Suprapubic skin (tissue), 4 donors: ENCODE results near the gene COMT. TPM values are rescaled to one million over a fixed set of nuclear protein-coding genes. Genes with fewer than 3 reads are reported as not detected.
A peak's percentile ranks its signal among the peaks of the same experiment; 100 is the strongest.

Experiments
- DNase-seq, 2 donors: peaks; one replicate each; pipeline ENCODE4 v3.0.0-alpha.2; 2019; ENCODE audit warnings: low spot score in 2 of 2
- H3K27ac ChIP-seq: fragments of 200-600 bp; sonication (generic); one replicate; pipeline ENCODE4 v1.5.1; 2019
- H3K27me3 ChIP-seq: fragments of 200-600 bp; sonication (generic); one replicate; pipeline ENCODE4 v1.5.1; 2019
- H3K36me3 ChIP-seq: fragments of 200-600 bp; sonication (generic); one replicate; pipeline ENCODE4 v1.5.1; 2019
- H3K4me1 ChIP-seq: fragments of 200-600 bp; sonication (generic); one replicate; pipeline ENCODE4 v1.5.1; 2019
- H3K4me3 ChIP-seq: fragments of 200-600 bp; sonication (generic); one replicate; pipeline ENCODE4 v1.5.1; 2019; ENCODE audit warnings: mild to moderate bottlenecking
- H3K9me3 ChIP-seq: fragments of 200-600 bp; sonication (generic); one replicate; pipeline ENCODE4 v1.5.1; 2019
- EP300 ChIP-seq: sonication (generic); formaldehyde crosslinking; IDR thresholded peaks from one replicate; pipeline ENCODE4 v1.6.1; 2017; ENCODE audit warnings: antibody characterized with exemption
- POLR2A ChIP-seq, 2 donors: fragments of 450-650 bp; IDR thresholded peaks; one replicate each; pipeline ENCODE4 v1.6.1; 2017; ENCODE audit warnings: antibody characterized with exemption in 2 of 2, mild to moderate bottlenecking in 2 of 2, moderate library complexity in 2 of 2
- POLR2AphosphoS5 ChIP-seq, 3 donors: sonication (generic); formaldehyde crosslinking; IDR thresholded peaks; one replicate each; pipeline ENCODE4 v1.6.1; 2017; ENCODE audit warnings: antibody characterized with exemption in 3 of 3
- WGBS: methylation state at CpG from one replicate; pipeline ENCODE4 v1.1.5; 2018; 5-methylcytosine and 5-hydroxymethylcytosine counted together
- total RNA-seq, 4 donors: library from RNA; depleted of rRNA; stranded (reverse); fragments of >200 nt; gene quantifications; one replicate each; pipeline ENCODE4 v1.1.0, GENCODE V29; 2016
- TF ChIP-seq, protein P1 (sequence below), 2 donors: fragments of 200-600 bp in 1 of 2; fragments of 450-650 bp in 1 of 2; sonication (generic) in 1 of 2; IDR thresholded peaks; one replicate each; pipeline ENCODE4 v1.5.1; 2016 to 2019; ENCODE audit warnings: antibody characterized with exemption in 2 of 2, mild to moderate bottlenecking in 1 of 2, moderate library complexity in 1 of 2

The COMT gene
- total RNA-seq, 4 donors from 2014 or later = 206 to 293 (median 246) TPM

DNA sequence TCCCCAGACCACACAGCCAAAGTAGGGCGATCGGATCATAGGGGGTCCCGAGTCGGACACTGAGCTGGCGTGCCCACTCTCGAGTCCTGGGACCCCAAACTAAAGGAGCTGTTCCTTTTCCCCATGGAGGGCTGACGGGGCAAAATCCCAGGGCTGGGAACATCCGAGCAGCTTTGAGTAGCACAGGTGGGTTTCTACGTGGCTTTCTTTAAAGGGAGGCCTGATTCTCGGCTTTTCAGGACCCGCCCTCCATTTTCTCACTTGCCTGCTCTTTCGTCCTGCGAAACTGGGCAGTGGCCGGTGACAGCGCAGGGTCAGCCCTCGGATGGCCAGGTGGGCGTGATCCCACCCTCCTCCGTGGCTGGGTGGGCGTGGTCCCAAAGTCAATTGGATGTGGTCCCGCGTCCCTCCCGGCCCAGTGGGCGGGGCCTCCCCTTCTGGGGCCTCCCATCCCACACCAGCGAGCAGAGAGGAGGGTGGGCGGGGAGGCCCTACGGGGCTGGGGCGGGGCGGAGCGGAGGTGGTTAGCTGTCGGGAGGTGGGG lies 17.5 kb downstream of the COMT start:
- Histone ChIP-seq H3K9me3 (no peaks in the 10 kb centered on the region), H3K4me1 (peaks cover 60% of the 10 kb centered on the region), H3K36me3 (peaks cover under 1% of the 10 kb centered on the region), H3K27me3 (no peaks in the 10 kb centered on the region), H3K27ac (peak overlapping the region; percentile 59), H3K4me3 (peak overlapping the region; percentile 41)
- peak; percentile 87 to 90 for DNase-seq
- TF ChIP-seq POLR2AphosphoS5 (IDR thresholded peaks at IDR 0.05) = no peak
- TF ChIP-seq POLR2A (IDR thresholded peaks at IDR 0.05) = no peak
- TF ChIP-seq, protein P1, sequence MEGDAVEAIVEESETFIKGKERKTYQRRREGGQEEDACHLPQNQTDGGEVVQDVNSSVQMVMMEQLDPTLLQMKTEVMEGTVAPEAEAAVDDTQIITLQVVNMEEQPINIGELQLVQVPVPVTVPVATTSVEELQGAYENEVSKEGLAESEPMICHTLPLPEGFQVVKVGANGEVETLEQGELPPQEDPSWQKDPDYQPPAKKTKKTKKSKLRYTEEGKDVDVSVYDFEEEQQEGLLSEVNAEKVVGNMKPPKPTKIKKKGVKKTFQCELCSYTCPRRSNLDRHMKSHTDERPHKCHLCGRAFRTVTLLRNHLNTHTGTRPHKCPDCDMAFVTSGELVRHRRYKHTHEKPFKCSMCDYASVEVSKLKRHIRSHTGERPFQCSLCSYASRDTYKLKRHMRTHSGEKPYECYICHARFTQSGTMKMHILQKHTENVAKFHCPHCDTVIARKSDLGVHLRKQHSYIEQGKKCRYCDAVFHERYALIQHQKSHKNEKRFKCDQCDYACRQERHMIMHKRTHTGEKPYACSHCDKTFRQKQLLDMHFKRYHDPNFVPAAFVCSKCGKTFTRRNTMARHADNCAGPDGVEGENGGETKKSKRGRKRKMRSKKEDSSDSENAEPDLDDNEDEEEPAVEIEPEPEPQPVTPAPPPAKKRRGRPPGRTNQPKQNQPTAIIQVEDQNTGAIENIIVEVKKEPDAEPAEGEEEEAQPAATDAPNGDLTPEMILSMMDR (IDR thresholded peaks at IDR 0.05) = no peak
- TF ChIP-seq EP300 = no peak
- 38% methylated on average over 30 of the region's 30 CpGs for WGBS

DNA sequence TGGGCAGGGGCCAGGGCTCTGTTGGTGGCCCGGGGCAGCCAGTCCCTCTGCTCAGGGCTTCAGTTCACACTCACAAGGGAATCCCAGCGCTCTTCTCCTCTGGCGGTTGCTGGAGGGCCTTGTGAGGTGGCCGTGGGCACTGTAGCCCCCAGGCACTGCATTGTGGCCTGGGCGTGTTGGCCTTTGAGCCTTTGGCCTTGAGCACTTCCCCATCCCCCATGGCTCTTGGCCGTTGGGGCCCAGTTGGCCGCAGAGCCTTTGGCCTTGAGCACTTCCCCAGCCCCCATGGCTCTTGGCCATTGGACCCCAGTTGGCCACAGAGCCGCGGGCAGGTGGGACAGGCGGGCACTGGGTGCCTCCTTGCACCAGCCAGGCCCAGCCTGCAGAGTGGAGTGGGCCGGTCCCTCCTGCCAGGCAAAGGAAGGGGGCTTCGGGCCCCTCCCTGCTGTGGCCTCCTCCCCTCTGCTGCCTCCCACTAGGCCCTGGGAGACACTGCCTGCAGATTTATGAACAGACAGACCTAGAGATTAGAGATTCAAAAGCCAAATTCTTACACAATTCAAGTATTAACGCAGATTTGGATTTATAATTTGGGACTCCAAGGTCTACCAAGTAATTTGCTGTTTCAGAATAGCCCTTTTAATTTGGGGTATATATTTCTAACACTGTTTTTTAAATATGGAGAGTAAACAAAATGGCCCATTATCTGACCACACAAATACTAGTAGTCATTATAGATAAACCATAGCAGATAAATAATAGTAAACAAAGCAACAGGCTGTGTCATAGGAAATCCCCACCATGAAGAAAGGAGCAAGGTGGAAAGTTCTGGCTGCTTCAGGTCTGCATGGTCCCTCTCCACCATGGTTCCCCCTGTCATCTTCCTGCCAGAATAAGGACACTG lies 18.3 kb downstream of the COMT start:
- H3K4me3 ChIP-seq = peak overlapping the region; percentile 41
- no peak for DNase-seq
- WGBS = 28% methylated on average over 11 of the region's 13 CpGs

DNA sequence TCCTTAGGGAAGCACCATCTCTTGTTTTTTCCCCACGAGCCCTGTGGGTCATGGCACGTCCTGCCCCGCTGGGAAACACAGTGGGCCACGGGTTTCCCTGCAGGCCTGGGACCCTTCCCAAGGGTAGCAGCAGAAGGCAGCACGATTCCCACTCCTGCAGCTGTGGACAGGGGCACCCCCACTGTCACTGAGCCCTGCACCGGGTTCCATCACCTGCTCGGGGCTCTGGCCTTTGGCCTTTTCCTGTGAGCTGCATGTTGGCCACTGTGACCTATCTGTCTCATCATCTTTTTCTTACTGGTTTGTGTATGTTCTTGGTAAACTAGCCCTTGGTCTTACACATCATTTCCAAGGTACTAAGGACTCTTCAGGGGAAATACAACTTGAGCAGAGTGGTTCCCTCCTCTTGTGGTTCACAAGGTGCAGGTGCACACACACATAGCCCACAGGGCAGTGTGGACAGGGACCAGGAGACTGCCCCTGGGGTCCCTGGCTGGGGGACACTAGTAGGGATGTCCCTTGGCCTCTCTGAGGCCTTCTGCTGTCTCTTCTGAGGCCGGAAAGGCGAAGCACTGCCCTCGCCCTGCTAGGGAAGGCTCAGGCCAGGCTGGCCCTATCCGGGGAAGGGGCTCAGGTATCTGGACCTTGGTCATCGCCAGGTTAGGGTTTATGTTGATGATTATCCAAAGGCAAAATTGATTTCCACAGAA lies 19.1 kb downstream of the COMT start:
- no peak overlapping the region for H3K4me3 ChIP-seq
- H3K9me3 ChIP-seq = no peaks in the 10 kb centered on the region
- no peaks in the 10 kb centered on the region for H3K27me3 ChIP-seq
- TF ChIP-seq POLR2A (IDR thresholded peaks at IDR 0.05) = no peak
- TF ChIP-seq POLR2AphosphoS5 (IDR thresholded peaks at IDR 0.05) = no peak
- TF ChIP-seq EP300 = no peak
- TF ChIP-seq, protein P1 (IDR thresholded peaks at IDR 0.05) = no peak
- peaks cover 16% of the 10 kb centered on the region for H3K36me3 ChIP-seq
- 80% methylated on average over 7 of the region's 12 CpGs for WGBS
- H3K27ac ChIP-seq = no peak overlapping the region
- peaks cover 55% of the 10 kb centered on the region for H3K4me1 ChIP-seq
- DNase-seq = no peak

More for the DNA sequence above, 18.3 kb downstream of the COMT start:
- TF ChIP-seq EP300 (no peak), POLR2A (IDR thresholded peaks at IDR 0.05) (no peak), POLR2AphosphoS5 (IDR thresholded peaks at IDR 0.05) (no peak)
- TF ChIP-seq, protein P1 (IDR thresholded peaks at IDR 0.05) = no peak
- no peaks in the 10 kb centered on the region for H3K9me3 ChIP-seq
- H3K4me1 ChIP-seq = peaks cover 62% of the 10 kb centered on the region
- peak overlapping the region; percentile 59 for H3K27ac ChIP-seq
- H3K27me3 ChIP-seq = no peaks in the 10 kb centered on the region
- peaks cover 8% of the 10 kb centered on the region for H3K36me3 ChIP-seq

DNA sequence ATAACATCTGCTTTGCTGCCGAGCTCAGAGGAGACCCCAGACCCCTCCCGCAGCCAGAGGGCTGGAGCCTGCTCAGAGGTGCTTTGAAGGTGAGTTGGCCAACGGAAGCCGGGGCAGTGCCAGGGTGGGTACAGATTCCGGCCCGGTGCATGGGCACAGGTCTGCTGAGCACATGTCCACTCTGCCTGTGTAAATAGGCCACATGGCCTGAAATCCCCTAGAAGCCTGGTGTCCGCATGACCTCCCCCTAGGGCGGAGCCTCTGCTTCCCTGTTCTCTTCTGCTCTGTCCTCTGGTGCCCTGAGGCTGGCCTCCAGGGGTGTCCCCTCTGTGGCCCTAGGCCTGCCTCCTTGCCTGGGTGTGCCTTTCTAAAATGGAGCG lies 19.6 kb downstream of the COMT start:
- peaks cover 20% of the 10 kb centered on the region for H3K36me3 ChIP-seq
- H3K9me3 ChIP-seq = no peaks in the 10 kb centered on the region
- H3K27me3 ChIP-seq = no peaks in the 10 kb centered on the region
- TF ChIP-seq POLR2A (IDR thresholded peaks at IDR 0.05) (no peak), EP300 (no peak), POLR2AphosphoS5 (IDR thresholded peaks at IDR 0.05) (no peak)
- TF ChIP-seq, protein P1 (IDR thresholded peaks at IDR 0.05) = no peak
- no peak overlapping the region for H3K27ac ChIP-seq
- H3K4me1 ChIP-seq = peaks cover 49% of the 10 kb centered on the region
- no peak overlapping the region for H3K4me3 ChIP-seq
- DNase-seq = no peak
- WGBS = 84% methylated on average over 7 of the region's 9 CpGs

DNA sequence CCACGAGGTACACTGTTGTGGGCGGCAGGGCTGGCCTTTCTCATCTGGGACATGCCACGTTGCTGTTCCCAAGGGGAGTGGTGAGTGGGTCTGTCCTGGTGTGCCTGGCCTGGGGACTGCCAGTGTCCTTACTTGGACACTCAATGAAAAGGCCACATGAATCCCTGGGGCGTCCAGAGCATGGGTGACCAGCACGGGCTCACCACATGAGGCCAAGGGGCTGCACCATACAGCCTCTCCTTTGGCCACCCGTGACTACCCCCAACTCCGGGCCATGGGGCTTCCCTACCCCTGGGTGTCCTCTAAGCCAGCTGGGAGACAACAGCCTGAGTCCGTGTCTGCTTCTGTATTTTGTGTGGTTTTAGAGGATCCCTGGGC lies 20.3 kb downstream of the COMT start:
- no peak for DNase-seq
- Histone ChIP-seq H3K4me3 (no peak overlapping the region), H3K9me3 (no peaks in the 10 kb centered on the region), H3K27me3 (no peaks in the 10 kb centered on the region), H3K4me1 (peaks cover 49% of the 10 kb centered on the region), H3K27ac (peak overlapping the region; percentile 93), H3K36me3 (peaks cover 25% of the 10 kb centered on the region)
- TF ChIP-seq POLR2A (IDR thresholded peaks at IDR 0.05) = no peak
- TF ChIP-seq, protein P1 (IDR thresholded peaks at IDR 0.05) = no peak
- no peak for TF ChIP-seq EP300
- no peak for TF ChIP-seq POLR2AphosphoS5 (IDR thresholded peaks at IDR 0.05)
- 75% methylated on average over 8 of the region's 8 CpGs for WGBS
